GM12878 (cell line): Measurements from ENCODE around the gene ASPHD1.

ENCODE experiments used
- EZH2 ChIP-seq: IDR thresholded peaks from 2 replicates; pipeline ENCODE4 v1.6.1; 2012; ENCODE audit warnings: low read depth, mild to moderate bottlenecking, control low read depth, inconsistent platforms, low read length, borderline replicate concordance; ENCODE audit not compliant: control insufficient read depth
- IRF3 ChIP-seq: fragments of 450-650 bp; IDR thresholded peaks from 2 replicates; pipeline ENCODE4 v1.6.1; 2014; ENCODE audit warnings: mild to moderate bottlenecking
- USF2 ChIP-seq: IDR thresholded peaks from 2 replicates; pipeline ENCODE4 v1.6.1; 2011; ENCODE audit warnings: low read depth, low read length, improper control_type of control experiment, borderline replicate concordance

GRCh38 chr16:29862884-29863668 lies 37.2 kb upstream of the ASPHD1 start, which contains the start of gene CDIPT:
- TF ChIP-seq USF2 (no peak), IRF3 (0 out of 2 replicates have a peak, but pooled peaks have one; percentile 56), EZH2 (no peak)
